ENCODE measurements around the gene PTPRC. TPM values are rescaled to one million over a fixed set of nuclear protein-coding genes. Genes with fewer than 3 reads are reported as not detected.

PTPRC gene
- total RNA-seq, 1 experiment from 2014 or later: not detected

DNA sequence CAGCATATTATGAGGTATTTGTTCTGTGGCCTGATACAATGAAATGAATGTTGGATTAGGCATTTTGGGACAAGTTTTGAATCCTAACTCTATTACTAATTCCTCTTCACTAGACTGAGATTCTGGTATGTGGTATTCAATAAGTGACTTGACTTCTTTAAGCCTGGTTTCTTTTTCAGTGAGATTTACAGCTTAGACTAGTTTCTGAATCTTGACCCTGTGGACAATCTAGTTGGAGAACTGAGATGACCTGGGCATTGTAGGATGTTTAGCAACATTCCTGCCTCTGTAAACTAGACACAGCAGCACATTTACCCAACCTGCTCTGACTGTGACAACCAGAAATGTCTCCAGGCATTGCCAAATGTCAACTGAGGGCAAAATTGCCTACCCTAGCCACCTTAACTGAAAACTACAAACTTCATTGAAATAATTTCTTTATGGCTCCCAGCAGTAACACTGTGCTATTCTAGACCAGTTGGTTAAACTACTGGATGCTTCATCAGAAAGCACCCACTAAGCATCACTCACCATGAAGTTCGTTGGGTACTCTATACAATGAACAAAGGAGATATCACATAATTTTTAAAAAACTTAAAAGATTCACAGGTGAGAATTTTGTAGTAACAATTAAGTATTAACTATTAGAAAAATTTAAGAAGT is 16.8 kb downstream of the PTPRC start:
- H3K27ac ChIP-seq (ENCODE audit: low read depth, low read length, poor library complexity, severe bottlenecking): no peak overlapping the region
- H3K9me3 ChIP-seq (ENCODE audit: low read depth, low read length, poor library complexity, severe bottlenecking): no peaks in the 10 kb centered on the region
- ChIA-PET CTCF (no interaction called here), POLR2A (ENCODE audit: low non-redundant PET) (no interaction called here)
- H3K4me3 ChIP-seq (ENCODE audit: low read depth, low read length, poor library complexity, severe bottlenecking): no peak overlapping the region
- BruUV-seq (replicated peaks): no TSS peak
- no peaks in the 10 kb centered on the region for H3K36me3 ChIP-seq (ENCODE audit: insufficient read depth, low read length, poor library complexity, severe bottlenecking)
- no peak for TF ChIP-seq EZH2 (IDR thresholded peaks at IDR 0.05; ENCODE audit: borderline replicate concordance, low read depth, low read length, poor library complexity, severe bottlenecking)
- peaks cover 25% of the 10 kb centered on the region for H3K4me1 ChIP-seq (ENCODE audit: insufficient read depth, low read length, poor library complexity, severe bottlenecking)
- DNase-seq (ENCODE audit: low spot score): no peak
- H3K27me3 ChIP-seq (replicated peaks; ENCODE audit: insufficient read depth, low read depth, low read length, poor library complexity): no peaks in the 10 kb centered on the region
- intact Hi-C loops (cut with micrococcal nuclease; ENCODE audit: unreplicated experiment): no loop called here

DNA sequence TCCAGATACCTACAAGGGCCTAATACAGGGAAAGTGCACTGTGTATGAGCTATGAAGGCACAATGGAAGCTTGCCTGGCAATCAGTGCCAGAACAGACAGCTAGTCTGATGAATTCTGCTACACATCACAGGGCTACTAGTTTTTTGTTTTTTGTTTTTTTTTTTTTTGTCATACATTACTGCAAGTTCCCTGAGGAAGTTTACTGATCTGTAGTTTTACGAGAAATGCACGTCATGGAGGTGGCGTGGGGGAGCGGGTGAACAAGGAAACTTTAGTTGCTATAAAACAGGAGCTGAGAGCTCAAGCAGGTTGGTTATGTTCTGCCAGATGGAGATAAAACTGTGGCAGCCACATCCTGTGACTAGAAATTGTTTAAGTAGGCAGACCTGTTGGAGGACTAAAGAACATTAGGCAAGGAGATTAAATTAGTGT is 17.7 kb downstream of the PTPRC start:
- ChIA-PET CTCF (no interaction called here), POLR2A (ENCODE audit: low non-redundant PET) (no interaction called here)
- Histone ChIP-seq H3K9me3 (ENCODE audit: low read depth, low read length, poor library complexity, severe bottlenecking) (no peaks in the 10 kb centered on the region), H3K36me3 (ENCODE audit: insufficient read depth, low read length, poor library complexity, severe bottlenecking) (no peaks in the 10 kb centered on the region), H3K4me1 (ENCODE audit: insufficient read depth, low read length, poor library complexity, severe bottlenecking) (peaks cover 23% of the 10 kb centered on the region), H3K27me3 (replicated peaks; ENCODE audit: insufficient read depth, low read depth, low read length, poor library complexity) (no peaks in the 10 kb centered on the region), H3K27ac (ENCODE audit: low read depth, low read length, poor library complexity, severe bottlenecking) (no peak overlapping the region), H3K4me3 (ENCODE audit: low read depth, low read length, poor library complexity, severe bottlenecking) (no peak overlapping the region)
- intact Hi-C loops (cut with micrococcal nuclease; ENCODE audit: unreplicated experiment): no loop called here
- TF ChIP-seq, protein P1, sequence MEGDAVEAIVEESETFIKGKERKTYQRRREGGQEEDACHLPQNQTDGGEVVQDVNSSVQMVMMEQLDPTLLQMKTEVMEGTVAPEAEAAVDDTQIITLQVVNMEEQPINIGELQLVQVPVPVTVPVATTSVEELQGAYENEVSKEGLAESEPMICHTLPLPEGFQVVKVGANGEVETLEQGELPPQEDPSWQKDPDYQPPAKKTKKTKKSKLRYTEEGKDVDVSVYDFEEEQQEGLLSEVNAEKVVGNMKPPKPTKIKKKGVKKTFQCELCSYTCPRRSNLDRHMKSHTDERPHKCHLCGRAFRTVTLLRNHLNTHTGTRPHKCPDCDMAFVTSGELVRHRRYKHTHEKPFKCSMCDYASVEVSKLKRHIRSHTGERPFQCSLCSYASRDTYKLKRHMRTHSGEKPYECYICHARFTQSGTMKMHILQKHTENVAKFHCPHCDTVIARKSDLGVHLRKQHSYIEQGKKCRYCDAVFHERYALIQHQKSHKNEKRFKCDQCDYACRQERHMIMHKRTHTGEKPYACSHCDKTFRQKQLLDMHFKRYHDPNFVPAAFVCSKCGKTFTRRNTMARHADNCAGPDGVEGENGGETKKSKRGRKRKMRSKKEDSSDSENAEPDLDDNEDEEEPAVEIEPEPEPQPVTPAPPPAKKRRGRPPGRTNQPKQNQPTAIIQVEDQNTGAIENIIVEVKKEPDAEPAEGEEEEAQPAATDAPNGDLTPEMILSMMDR (conservative IDR thresholded peaks at IDR 0.05; ENCODE audit: low read depth, low read length): no peak
- no peak for TF ChIP-seq EZH2 (IDR thresholded peaks at IDR 0.05; ENCODE audit: borderline replicate concordance, low read depth, low read length, poor library complexity, severe bottlenecking)
- BruUV-seq (replicated peaks): no TSS peak
- no peak for DNase-seq (ENCODE audit: low spot score)

DNA sequence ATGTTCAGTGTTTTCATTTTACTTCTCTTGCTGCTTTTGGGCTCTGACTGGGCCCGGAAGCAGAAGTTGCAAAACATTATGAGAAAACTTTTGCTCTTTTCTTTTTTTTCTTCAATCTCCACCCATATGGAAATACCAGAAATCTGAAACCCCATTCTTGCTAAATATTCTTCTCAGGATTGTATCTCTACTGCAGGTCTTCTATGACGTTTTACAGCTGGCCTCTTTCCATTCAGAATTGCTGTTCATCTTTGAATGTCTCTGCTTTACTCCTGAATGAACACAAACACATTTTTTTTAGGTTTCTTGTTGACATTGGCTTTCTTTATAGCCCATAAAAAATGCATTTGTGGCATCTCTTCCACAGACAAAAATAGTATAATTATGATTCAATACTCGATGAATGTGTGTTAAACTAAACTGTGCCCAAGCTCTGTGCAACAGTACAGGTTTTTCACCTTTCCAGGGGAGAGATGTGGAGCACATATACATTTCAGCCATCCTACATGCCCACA is 18.8 kb downstream of the PTPRC start:
- H3K9me3 ChIP-seq (ENCODE audit: low read depth, low read length, poor library complexity, severe bottlenecking): no peaks in the 10 kb centered on the region
- H3K4me1 ChIP-seq (ENCODE audit: insufficient read depth, low read length, poor library complexity, severe bottlenecking): peaks cover 18% of the 10 kb centered on the region
- no peaks in the 10 kb centered on the region for H3K27me3 ChIP-seq (replicated peaks; ENCODE audit: insufficient read depth, low read depth, low read length, poor library complexity)
- CTCF ChIA-PET: no interaction called here
- peak; percentile 53 for DNase-seq (ENCODE audit: low spot score)
- H3K27ac ChIP-seq (ENCODE audit: low read depth, low read length, poor library complexity, severe bottlenecking): peak overlapping the region; percentile 12
- POLR2A ChIA-PET (ENCODE audit: low non-redundant PET): no interaction called here
- no peaks in the 10 kb centered on the region for H3K36me3 ChIP-seq (ENCODE audit: insufficient read depth, low read length, poor library complexity, severe bottlenecking)
- BruUV-seq (replicated peaks): no TSS peak
- intact Hi-C loops (cut with micrococcal nuclease; ENCODE audit: unreplicated experiment): no loop called here
- TF ChIP-seq EZH2 (IDR thresholded peaks at IDR 0.05; ENCODE audit: borderline replicate concordance, low read depth, low read length, poor library complexity, severe bottlenecking): no peak
- TF ChIP-seq, protein P1 (conservative IDR thresholded peaks at IDR 0.05; ENCODE audit: low read depth, low read length): no peak
- no peak overlapping the region for H3K4me3 ChIP-seq (ENCODE audit: low read depth, low read length, poor library complexity, severe bottlenecking)

All from A673 (cell line).